ENCODE measurements around the gene SHB.

The SHB gene

GRCh38 chr9:38039090-38039906 lies 29.7 kb downstream of the SHB start:
- TF ChIP-seq, protein P1, sequence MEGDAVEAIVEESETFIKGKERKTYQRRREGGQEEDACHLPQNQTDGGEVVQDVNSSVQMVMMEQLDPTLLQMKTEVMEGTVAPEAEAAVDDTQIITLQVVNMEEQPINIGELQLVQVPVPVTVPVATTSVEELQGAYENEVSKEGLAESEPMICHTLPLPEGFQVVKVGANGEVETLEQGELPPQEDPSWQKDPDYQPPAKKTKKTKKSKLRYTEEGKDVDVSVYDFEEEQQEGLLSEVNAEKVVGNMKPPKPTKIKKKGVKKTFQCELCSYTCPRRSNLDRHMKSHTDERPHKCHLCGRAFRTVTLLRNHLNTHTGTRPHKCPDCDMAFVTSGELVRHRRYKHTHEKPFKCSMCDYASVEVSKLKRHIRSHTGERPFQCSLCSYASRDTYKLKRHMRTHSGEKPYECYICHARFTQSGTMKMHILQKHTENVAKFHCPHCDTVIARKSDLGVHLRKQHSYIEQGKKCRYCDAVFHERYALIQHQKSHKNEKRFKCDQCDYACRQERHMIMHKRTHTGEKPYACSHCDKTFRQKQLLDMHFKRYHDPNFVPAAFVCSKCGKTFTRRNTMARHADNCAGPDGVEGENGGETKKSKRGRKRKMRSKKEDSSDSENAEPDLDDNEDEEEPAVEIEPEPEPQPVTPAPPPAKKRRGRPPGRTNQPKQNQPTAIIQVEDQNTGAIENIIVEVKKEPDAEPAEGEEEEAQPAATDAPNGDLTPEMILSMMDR (IDR thresholded peaks at IDR 0.05; ENCODE audit: extremely low read depth, missing control alignments): no peak
- no peak for DNase-seq (ENCODE audit: low spot score)

- no peak for DNase-seq (ENCODE audit: low spot score)
- TF ChIP-seq, protein P1 (IDR thresholded peaks at IDR 0.05; ENCODE audit: extremely low read depth, missing control alignments): no peak
These were observed 30.5 kb downstream of the SHB start for GRCh38 chr9:38038307-38039089.

DNA sequence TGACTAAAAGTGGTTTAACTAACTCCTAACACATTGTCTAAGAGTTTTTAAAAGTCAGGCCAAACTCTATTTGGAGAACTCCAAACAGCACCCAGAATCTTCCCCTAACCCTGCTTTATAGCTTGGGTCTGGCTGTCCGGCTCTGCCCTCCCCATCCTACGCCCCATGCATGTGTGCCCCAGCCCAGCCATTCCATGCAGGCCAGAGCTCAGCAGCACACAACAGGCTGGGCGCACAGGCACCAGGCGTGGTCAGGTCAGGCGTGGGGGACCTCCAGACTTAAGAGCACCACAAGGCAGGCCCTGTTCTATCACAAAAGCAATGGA lies 31.1 kb downstream of the SHB start:
- DNase-seq (ENCODE audit: low spot score): no peak
- TF ChIP-seq, protein P1 (IDR thresholded peaks at IDR 0.05; ENCODE audit: extremely low read depth, missing control alignments): no peak

GRCh38 chr9:38036359-38037084 lies 32.5 kb downstream of the SHB start:
- TF ChIP-seq, protein P1 (IDR thresholded peaks at IDR 0.05; ENCODE audit: extremely low read depth, missing control alignments): no peak
- no peak for DNase-seq (ENCODE audit: low spot score)

DNA sequence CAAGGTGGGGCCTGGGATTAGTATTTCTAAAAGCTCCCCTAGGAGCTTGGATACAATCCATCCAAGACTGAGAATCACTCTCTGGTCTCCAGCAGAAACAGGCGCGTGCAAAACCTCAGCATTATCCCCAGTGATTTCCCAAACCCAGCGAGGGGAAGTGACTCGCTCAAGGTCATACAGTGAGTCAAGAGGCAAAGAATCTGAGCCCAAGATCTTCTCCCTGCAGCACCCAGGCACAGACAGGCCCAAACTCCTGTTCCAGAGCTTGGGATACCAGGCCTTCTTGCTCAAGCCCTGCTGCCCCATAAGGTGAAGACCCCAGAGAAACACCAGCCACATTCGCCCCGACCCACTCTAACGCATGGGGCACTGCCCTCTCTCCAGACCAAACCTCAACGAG lies 33.2 kb downstream of the SHB start:
- TF ChIP-seq, protein P1 (IDR thresholded peaks at IDR 0.05; ENCODE audit: extremely low read depth, missing control alignments): no peak
- no peak for DNase-seq (ENCODE audit: low spot score)

DNA sequence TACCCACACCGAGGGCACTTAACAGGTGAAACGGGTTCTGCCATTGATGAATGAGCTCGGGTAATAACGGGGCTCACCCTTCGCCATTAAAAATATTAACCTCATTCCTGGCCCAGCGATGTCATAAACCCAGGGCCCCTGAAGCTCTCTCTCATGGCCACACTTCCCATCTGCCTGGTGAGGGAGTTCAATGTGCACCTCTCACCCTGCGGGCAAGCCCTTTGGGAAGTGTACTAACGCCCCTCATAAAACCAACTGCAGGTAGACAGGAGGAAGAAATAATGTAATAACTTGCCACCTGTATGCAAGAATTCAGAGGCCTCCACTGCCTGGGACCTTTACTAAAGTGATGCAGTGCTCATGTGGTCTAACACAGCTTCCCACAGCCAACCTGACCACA lies 35.1 kb downstream of the SHB start:
- TF ChIP-seq, protein P1 (IDR thresholded peaks at IDR 0.05; ENCODE audit: extremely low read depth, missing control alignments): no peak
- DNase-seq (ENCODE audit: low spot score): no peak
